ENCODE data around the gene COL1A1. TPM values are rescaled to one million over a fixed set of nuclear protein-coding genes. Genes with fewer than 3 reads are reported as not detected.

The COL1A1 gene
- total RNA-seq, 1 donor from 2014 or later = 10.1 TPM

DNA sequence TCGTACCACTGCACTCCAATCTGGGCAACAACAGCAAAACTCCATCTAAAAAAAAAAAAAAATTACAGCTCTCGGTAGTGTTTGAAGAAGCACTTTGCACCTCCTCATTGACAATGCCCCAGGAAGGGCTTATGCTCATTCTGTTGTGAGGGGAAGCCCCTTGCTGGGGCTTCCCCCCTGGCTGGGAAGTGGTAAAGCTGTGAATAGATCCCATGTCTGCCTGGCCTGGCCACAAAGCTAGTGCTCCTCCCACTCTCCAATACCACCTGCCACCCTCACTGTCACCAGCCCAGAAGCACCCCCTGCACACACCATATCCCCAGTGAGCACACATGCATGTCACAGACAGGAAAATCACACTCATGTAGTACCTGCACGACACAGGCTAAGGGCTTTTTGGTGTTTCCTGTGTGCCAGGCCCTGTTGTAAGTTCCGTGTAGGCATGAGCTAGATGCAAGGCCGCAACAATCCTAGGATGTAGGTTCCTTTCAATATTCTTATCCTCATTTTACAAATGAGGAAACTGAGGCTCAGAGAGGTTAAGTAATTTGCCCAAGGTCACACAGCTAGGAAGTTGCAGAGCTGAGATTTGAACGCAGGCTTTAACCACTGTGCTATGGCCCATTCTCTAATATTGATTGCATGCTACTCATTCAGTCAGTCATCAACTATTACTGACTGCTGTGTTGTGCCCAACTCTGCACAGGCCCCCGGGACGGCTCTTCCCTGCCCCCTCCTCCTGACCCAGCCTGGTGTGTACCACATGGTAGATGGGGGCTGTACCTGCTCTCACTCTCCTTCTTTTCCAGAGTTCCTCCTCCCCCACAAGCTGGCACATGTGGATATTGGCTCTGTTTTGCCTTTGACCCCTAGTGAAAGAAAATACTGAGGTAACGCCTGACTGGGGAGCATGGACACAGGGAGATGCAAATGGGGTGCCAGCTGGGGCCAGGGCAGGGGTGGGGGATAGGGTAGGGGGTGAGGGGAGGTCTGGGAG, 11.9 kb upstream of the COL1A1 start:
- H3K27me3 Mint-ChIP-seq (ENCODE audit: unreplicated experiment) = peaks cover 10% of the 10 kb centered on the region
- peaks cover 17% of the 10 kb centered on the region for H3K4me1 Mint-ChIP-seq (ENCODE audit: low read depth, unreplicated experiment)
- peaks cover 7% of the 10 kb centered on the region for H3K9me3 Mint-ChIP-seq (ENCODE audit: unreplicated experiment)
- no peaks in the 10 kb centered on the region for H3K36me3 Mint-ChIP-seq (ENCODE audit: unreplicated experiment)
- TF ChIP-seq CTCF (IDR thresholded peaks at IDR 0.05; ENCODE audit: partially characterized antibody, unreplicated experiment) = no peak
- no peak overlapping the region for H3K4me3 Mint-ChIP-seq (ENCODE audit: unreplicated experiment)
- no peak for DNase-seq
- peak overlapping the region; percentile 64 for H3K27ac Mint-ChIP-seq (ENCODE audit: unreplicated experiment)

DNA sequence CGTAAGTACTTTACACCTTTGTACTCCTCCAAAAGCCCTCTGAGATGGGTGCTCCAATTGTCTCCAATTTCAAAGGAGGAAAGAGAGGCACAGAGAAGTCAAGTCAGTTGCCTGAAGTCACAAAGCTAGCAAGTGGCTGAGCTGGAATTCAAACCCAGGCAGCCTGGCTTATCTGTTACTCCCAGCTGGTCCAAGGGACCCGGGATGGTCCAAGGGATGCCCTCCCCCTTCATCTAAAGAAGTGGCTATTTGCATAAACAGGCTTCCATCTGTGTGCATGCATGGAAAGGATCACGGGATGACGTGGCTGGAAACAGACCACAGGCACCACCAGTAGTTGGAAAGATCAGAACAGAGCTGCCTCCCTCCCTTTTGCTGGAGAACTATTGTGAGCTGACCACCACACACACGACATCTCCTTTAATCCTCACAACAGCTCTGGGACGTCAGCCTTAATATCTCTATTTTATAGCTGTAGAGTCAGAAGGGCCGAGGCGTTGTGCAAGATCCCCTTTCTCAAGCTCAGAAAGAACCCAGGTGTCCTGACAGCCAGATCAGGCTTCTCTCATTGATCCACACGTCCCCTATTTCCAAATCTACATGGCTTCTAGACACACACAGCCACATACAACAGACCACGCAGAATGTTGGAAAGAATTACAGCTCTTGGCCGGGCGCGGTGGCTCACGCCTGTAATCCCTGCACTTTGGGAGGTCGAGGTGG, 10.9 kb upstream of the COL1A1 start:
- Mint-ChIP-seq H3K27ac (ENCODE audit: unreplicated experiment) (no peak overlapping the region), H3K9me3 (ENCODE audit: unreplicated experiment) (peaks cover 8% of the 10 kb centered on the region), H3K27me3 (ENCODE audit: unreplicated experiment) (peaks cover 10% of the 10 kb centered on the region), H3K36me3 (ENCODE audit: unreplicated experiment) (no peaks in the 10 kb centered on the region), H3K4me1 (ENCODE audit: low read depth, unreplicated experiment) (peaks cover 24% of the 10 kb centered on the region), H3K4me3 (ENCODE audit: unreplicated experiment) (no peak overlapping the region)
- DNase-seq = no peak
- no peak for TF ChIP-seq CTCF (IDR thresholded peaks at IDR 0.05; ENCODE audit: partially characterized antibody, unreplicated experiment)

DNA sequence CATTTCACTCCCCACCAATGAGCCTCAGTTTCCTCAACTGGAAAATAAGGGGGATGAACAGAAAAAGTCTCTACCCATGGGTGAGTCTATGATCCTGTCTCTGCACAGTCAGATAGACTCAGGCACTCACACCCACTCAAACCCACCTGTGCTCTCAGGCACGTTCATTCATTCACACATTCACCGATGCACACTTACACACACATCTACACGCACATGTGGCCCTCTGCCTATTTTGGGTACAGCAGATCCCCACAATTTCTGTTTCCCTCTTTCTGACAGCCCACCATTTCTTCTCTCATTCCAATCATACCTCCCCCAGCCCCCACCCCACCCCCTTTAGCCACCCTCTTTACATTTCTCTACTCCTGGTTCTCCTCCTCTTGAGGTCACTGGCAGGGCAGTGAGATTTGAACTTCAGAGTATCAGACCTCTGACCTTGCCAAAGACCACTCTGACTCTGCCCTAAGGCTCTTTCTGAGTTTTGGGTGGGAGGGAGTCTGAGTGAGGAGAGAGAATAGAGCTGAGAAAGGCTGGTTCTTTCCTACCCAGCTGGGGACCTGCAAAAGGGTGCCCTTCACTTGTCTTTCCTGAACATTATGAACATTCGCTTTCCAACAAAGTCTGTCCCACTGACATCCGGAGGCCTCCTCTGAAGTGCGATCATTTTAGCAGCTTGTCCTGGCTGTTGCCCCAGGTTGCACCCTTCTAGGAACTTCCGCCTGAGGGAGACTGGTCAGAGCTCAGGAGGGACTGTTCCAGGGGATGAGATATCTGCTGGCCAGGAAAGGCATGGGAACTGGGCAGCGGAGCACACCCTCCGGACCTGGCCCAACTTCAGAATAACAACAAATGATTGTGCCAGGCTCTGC, 10.1 kb upstream of the COL1A1 start:
- Mint-ChIP-seq H3K27ac (ENCODE audit: unreplicated experiment) (peak overlapping the region; percentile 11), H3K4me1 (ENCODE audit: low read depth, unreplicated experiment) (peaks cover 24% of the 10 kb centered on the region), H3K9me3 (ENCODE audit: unreplicated experiment) (peaks cover 8% of the 10 kb centered on the region), H3K27me3 (ENCODE audit: unreplicated experiment) (peaks cover 12% of the 10 kb centered on the region), H3K4me3 (ENCODE audit: unreplicated experiment) (no peak overlapping the region), H3K36me3 (ENCODE audit: unreplicated experiment) (no peaks in the 10 kb centered on the region)
- DNase-seq = no peak
- no peak for TF ChIP-seq CTCF (IDR thresholded peaks at IDR 0.05; ENCODE audit: partially characterized antibody, unreplicated experiment)

DNA sequence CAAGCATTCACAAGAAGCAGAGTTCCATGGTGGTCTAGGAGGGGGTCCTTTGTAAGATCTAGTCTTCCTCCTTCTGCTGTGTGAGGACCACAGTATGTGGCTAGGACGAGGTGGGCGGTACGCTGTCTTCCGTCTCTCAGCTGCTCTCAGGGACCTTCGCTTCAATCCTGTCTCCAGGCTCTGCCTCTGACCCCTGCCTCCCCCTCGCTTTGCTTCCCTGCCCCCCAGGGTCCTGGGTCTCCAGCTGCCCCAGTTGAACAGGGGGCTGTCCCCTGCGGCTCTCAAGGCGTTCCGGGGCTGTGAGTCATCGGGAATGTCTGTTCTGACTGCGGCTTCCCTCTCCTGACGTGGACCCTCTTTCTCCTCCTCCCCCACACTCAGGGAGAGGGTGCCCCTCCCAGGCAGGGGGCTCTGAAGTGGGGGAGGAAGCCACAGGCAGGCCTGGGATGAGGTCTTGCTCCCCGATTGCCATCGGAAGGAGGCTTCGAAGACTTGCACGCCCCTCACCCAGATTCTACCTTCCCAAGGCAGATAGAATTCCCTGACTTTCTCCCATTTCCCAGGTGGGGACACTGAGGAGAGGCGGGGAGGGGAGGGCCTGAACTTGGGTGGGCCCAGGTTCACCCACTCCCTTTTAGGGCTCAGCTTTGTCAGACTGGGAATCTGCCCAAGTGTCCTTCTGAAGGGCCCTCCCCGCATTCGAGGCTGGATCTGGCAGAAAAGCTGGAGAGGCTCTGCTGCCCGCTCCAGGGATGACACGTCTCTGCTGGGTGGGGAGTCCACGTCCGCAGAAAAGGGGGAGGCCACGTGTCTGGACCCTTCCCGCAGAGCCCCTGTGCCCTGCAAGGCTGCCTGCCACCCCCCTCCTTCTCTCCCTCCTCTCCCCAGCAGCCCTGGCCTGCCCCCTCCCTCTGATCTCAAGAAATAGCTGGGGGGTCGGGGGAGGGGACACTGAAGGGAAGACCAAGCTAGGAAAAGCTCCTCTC, 9.1 kb upstream of the COL1A1 start:
- no peaks in the 10 kb centered on the region for H3K36me3 Mint-ChIP-seq (ENCODE audit: unreplicated experiment)
- peaks cover 24% of the 10 kb centered on the region for H3K4me1 Mint-ChIP-seq (ENCODE audit: low read depth, unreplicated experiment)
- no peak for TF ChIP-seq CTCF (IDR thresholded peaks at IDR 0.05; ENCODE audit: partially characterized antibody, unreplicated experiment)
- peak overlapping the region; percentile 78 for H3K27ac Mint-ChIP-seq (ENCODE audit: unreplicated experiment)
- peaks cover 8% of the 10 kb centered on the region for H3K9me3 Mint-ChIP-seq (ENCODE audit: unreplicated experiment)
- H3K4me3 Mint-ChIP-seq (ENCODE audit: unreplicated experiment) = peak overlapping the region; percentile 64
- DNase-seq = peak; percentile 66
- H3K27me3 Mint-ChIP-seq (ENCODE audit: unreplicated experiment) = peaks cover 14% of the 10 kb centered on the region
